ENCODE results near the gene SNRPD2.

Gene SNRPD2

GRCh38 chr19:45664575-45664974 is 27.2 kb downstream of the SNRPD2 start:
- no peak for DNase-seq
- Histone ChIP-seq H3K9me2 (replicated peaks; ENCODE audit: insufficient read depth, low read length) (no peaks in the 10 kb centered on the region), H3K4me1 (ENCODE audit: low read length) (peaks cover 5% of the 10 kb centered on the region; the same call in 1 of the 2 replicates), H3K27me3 (replicated peaks; ENCODE audit: insufficient read depth, low read length) (peaks cover 43% of the 10 kb centered on the region), H3F3A (ENCODE audit: insufficient read depth, low read length) (peaks cover 4% of the 10 kb centered on the region; the same call in 1 of the 2 replicates), H3K9ac (ENCODE audit: low read length) (no peak overlapping the region), H4K20me1 (ENCODE audit: insufficient read depth, low read length) (no peaks in the 10 kb centered on the region), H3K9me3 (replicated peaks; ENCODE audit: insufficient read depth, low read length) (no peaks in the 10 kb centered on the region), H3K27ac (ENCODE audit: low read length) (no peak overlapping the region), H3K4me2 (ENCODE audit: low read depth, low read length) (no peak overlapping the region), H3K4me3 (ENCODE audit: low read length) (no peak overlapping the region), H2AFZ (ENCODE audit: low read length) (no peak overlapping the region), H3K36me3 (replicated peaks; ENCODE audit: insufficient read depth, low read length) (no peaks in the 10 kb centered on the region), H3K79me2 (ENCODE audit: low read length) (no peaks in the 10 kb centered on the region)
- TF ChIP-seq CTCF (IDR thresholded peaks at IDR 0.05; ENCODE audit: low read length) (no peak), EZH2phosphoT487 (IDR thresholded peaks at IDR 0.05; ENCODE audit: low read length) (no peak), EZH2 (optimal IDR thresholded peaks at IDR 0.05; ENCODE audit: low read depth, low read length) (no peak)

GRCh38 chr19:45663800-45664199 is 28.0 kb downstream of the SNRPD2 start:
- H3K9me2 ChIP-seq (replicated peaks; ENCODE audit: insufficient read depth, low read length) = no peaks in the 10 kb centered on the region
- no peaks in the 10 kb centered on the region for H3K9me3 ChIP-seq (replicated peaks; ENCODE audit: insufficient read depth, low read length)
- peaks cover 44% of the 10 kb centered on the region for H3K27me3 ChIP-seq (replicated peaks; ENCODE audit: insufficient read depth, low read length)
- TF ChIP-seq EZH2 (optimal IDR thresholded peaks at IDR 0.05; ENCODE audit: low read depth, low read length) (no peak), EZH2phosphoT487 (IDR thresholded peaks at IDR 0.05; ENCODE audit: low read length) (no peak), CTCF (IDR thresholded peaks at IDR 0.05; ENCODE audit: low read length) (no peak)
- no peaks in the 10 kb centered on the region for H4K20me1 ChIP-seq (ENCODE audit: insufficient read depth, low read length)
- H3K4me3 ChIP-seq (ENCODE audit: low read length) = no peak overlapping the region
- no peaks in the 10 kb centered on the region for H3K36me3 ChIP-seq (replicated peaks; ENCODE audit: insufficient read depth, low read length)
- H3K79me2 ChIP-seq (ENCODE audit: low read length) = no peaks in the 10 kb centered on the region
- H3K9ac ChIP-seq (ENCODE audit: low read length) = no peak overlapping the region
- H3K4me2 ChIP-seq (ENCODE audit: low read depth, low read length) = no peak overlapping the region
- H3F3A ChIP-seq (ENCODE audit: insufficient read depth, low read length) = peaks cover 4% of the 10 kb centered on the region; the same call in 1 of the 2 replicates
- H2AFZ ChIP-seq (ENCODE audit: low read length) = no peak overlapping the region
- no peak for DNase-seq
- no peak overlapping the region for H3K27ac ChIP-seq (ENCODE audit: low read length)
- peaks cover 5% of the 10 kb centered on the region; the same call in 1 of the 2 replicates for H3K4me1 ChIP-seq (ENCODE audit: low read length)

DNA sequence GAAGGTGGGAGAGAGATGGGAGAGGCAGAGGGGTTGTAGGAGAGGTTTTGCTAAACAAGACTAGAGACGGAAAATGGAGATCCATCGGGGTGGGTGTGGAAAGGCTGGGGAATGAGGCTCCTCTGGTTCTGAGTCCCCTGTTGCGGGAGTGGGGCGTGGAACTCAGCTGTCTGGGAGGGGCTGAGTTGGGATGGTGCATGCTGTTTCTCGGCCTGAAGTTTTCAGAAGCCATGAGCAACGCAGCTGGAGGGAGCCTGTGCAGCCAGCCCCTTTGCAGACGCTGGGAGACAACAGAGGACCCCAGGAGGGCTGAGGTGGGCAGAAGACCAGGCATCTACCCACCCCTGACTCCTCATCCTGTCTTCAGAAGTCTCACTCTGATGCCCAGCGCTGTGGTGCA is 31.1 kb downstream of the SNRPD2 start:
- H3K27me3 ChIP-seq (replicated peaks; ENCODE audit: insufficient read depth, low read length) = peaks cover 47% of the 10 kb centered on the region
- H3K4me3 ChIP-seq (ENCODE audit: low read length) = no peak overlapping the region
- H3K27ac ChIP-seq (ENCODE audit: low read length) = no peak overlapping the region
- TF ChIP-seq EZH2 (optimal IDR thresholded peaks at IDR 0.05; ENCODE audit: low read depth, low read length) = no peak
- no peak for TF ChIP-seq EZH2phosphoT487 (IDR thresholded peaks at IDR 0.05; ENCODE audit: low read length)
- TF ChIP-seq CTCF (IDR thresholded peaks at IDR 0.05; ENCODE audit: low read length) = no peak
- no peaks in the 10 kb centered on the region for H4K20me1 ChIP-seq (ENCODE audit: insufficient read depth, low read length)
- no peaks in the 10 kb centered on the region for H3K79me2 ChIP-seq (ENCODE audit: low read length)
- no peak overlapping the region for H2AFZ ChIP-seq (ENCODE audit: low read length)
- no peaks in the 10 kb centered on the region for H3K9me2 ChIP-seq (replicated peaks; ENCODE audit: insufficient read depth, low read length)
- H3K4me1 ChIP-seq (ENCODE audit: low read length) = no peaks in the 10 kb centered on the region
- DNase-seq = no peak
- no peak overlapping the region for H3K9ac ChIP-seq (ENCODE audit: low read length)
- H3K9me3 ChIP-seq (replicated peaks; ENCODE audit: insufficient read depth, low read length) = no peaks in the 10 kb centered on the region
- H3K36me3 ChIP-seq (replicated peaks; ENCODE audit: insufficient read depth, low read length) = no peaks in the 10 kb centered on the region
- H3K4me2 ChIP-seq (ENCODE audit: low read depth, low read length) = no peak overlapping the region
- no peaks in the 10 kb centered on the region for H3F3A ChIP-seq (ENCODE audit: insufficient read depth, low read length)

Measured in MM.1S (cell line).